NB4 (cell line): ENCODE data around the gene CAMSAP1.

Experiments
- DNase-seq: peaks from one replicate; pipeline ENCODE4 v3.0.0; 2010; ENCODE audit warnings: low read depth
- H3K4me3 ChIP-seq: one replicate; pipeline ENCODE4 v1.5.1; 2011; ENCODE audit warnings: mild to moderate bottlenecking, low read depth, low read length, moderate library complexity
- CTCF ChIP-seq: IDR thresholded peaks from one replicate; pipeline ENCODE4 v1.5.1; 2012; ENCODE audit warnings: low read depth, low read length
- MYC ChIP-seq: IDR thresholded peaks from 2 replicates; pipeline ENCODE4 v1.6.1; 2011; ENCODE audit warnings: low read depth, low read length
- POLR2A ChIP-seq: IDR thresholded peaks from 2 replicates; pipeline ENCODE4 v1.6.1; 2011; ENCODE audit warnings: mild to moderate bottlenecking; ENCODE audit not compliant: insufficient read length; ENCODE audit errors: extremely low read depth
- TF ChIP-seq, protein P1 (sequence below): IDR thresholded peaks from 2 replicates; pipeline ENCODE4 v1.6.1; 2011; ENCODE audit warnings: low read depth, low read length

Gene CAMSAP1

DNA sequence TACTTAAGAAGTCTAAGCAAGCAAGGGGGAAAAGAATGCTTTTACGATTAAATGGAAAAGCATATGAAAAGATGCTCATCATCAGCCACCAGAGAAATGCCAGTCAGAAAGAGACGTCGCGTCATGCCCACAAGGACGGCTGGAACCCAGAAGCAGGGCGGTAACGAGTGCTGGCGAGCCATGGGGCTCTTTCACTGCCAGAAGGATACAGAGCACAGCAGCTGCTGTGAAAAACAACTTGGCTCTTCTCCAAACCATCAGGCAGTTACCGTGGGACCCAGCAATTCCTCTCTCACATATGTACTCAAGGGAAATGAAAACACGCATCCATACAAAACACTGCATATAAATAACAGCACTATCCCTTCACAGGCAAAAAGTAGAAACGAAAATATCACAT, 95.5 kb downstream of the CAMSAP1 start:
- no peak for DNase-seq
- TF ChIP-seq POLR2A (no peak), CTCF (no peak), MYC (no peak)
- TF ChIP-seq, protein P1, sequence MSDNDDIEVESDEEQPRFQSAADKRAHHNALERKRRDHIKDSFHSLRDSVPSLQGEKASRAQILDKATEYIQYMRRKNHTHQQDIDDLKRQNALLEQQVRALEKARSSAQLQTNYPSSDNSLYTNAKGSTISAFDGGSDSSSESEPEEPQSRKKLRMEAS, result no peak
- no peak overlapping the region for H3K4me3 ChIP-seq

DNA sequence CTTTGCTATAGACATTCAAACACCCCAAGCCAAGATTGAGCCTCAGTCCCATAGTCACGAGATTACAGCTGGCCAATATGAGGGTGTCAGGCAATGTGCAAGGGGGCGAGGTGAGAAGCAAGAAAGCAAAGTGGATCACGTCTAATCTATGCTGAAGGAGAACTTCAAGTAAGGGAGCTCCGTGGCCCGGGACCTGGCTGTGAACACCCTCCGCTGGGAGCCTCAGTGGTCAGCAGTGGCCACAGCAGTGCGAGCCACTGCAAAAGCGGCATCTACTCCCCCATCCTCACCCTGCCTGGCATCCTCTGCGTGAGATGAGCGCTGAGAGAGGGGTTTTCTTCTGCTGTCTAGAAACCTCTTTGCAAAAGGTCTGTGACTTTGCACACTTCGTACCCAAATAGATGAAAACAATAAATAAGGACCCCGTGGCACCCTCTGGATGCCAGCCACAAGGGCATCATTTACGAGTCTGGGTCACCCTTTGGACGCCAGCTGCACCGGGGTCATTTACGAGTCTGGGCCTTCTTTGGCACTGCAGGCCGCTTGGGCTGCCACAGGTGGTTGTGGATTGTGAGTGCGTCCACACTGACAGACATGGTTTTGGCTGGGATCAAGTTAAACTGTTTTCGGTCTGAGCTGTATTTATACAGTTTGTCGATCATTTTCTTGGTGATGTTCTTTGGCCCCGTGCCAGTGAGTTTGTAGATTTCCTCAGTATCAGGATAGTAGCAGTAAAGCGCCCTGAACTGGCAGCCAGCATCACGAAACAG, 96.4 kb downstream of the CAMSAP1 start:
- TF ChIP-seq POLR2A (no peak), CTCF (no peak), MYC (no peak)
- TF ChIP-seq, protein P1, result no peak
- no peak overlapping the region for H3K4me3 ChIP-seq
- no peak for DNase-seq

DNA sequence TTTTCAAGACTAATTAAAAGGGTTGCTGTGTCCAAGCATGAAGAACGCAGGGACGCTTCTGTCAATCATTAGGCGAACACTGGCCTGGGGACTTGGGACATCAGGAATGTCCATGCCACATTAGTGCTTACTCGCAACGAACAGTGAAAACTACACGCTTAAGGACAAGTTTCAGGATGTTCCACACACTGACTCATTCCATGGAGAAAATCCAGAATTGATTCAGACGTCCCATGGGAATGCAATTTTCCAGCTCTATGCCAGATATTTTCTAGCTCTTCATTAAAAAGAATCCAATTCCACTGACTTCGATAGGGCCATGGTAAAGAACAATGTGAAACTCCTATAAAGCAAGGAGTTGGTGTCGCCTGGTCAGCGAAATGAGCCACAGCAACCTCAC, 98.2 kb downstream of the CAMSAP1 start:
- no peak for DNase-seq
- H3K4me3 ChIP-seq, result no peak overlapping the region
- TF ChIP-seq CTCF (no peak), MYC (no peak), POLR2A (no peak)
- TF ChIP-seq, protein P1, result no peak

GRCh38 chr9:135805422-135806022, 101.8 kb downstream of the CAMSAP1 start:
- H3K4me3 ChIP-seq, result no peak overlapping the region
- DNase-seq, result peak; percentile 62
- TF ChIP-seq POLR2A (no peak), MYC (no peak), CTCF (no peak)
- TF ChIP-seq, protein P1, result no peak

DNA sequence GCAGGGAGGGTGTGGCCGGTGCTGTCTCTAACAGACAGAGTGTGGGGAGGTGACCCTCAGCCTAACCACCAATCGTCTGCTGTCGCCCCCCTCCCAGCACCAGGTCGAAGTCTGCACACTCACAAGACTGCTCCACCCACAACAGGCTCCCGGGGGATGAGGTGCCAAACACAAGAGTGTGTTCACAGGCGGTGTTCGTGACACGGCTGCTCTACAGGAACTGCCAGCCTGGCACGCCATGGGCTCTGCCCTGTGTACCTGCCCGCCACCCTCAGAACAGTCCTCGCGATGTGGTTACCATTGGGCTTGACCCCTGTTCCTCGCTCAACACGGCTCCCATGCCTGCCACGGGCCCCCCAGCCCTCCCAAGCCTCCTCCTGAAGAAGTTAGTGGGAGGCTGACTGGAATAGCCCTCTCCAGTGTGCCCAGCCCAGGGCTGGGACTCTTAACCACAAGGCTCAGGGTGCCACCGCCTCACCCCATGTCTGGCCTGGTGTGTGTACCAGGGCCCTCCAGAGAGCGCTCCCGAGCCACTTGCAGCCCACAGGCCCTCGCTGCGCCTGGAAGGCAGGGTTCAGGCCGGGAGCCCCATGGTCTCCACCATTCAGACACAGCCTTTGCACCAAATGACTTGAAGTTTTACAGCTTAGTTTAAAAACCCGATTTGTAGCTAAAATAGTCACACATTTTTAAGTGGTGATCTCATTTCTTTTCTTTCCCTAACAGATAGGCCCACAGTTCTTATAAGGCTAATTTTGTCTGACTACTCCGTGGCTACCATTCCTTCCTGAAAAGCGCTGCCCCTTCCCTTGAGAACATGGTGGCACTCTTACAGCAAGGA, 102.5 kb downstream of the CAMSAP1 start:
- DNase-seq, result peak; percentile 31
- TF ChIP-seq CTCF, result peak; percentile 26
- no peak for TF ChIP-seq POLR2A
- no peak overlapping the region for H3K4me3 ChIP-seq
